Adrenal gland (tissue), 5 donors: ENCODE results near the gene TCF15.

ENCODE experiments used
- CTCF ChIP-seq, 6 experiments: fragments of 450-650 bp in 4 of 6; fragments of 200-600 bp in 2 of 6; sonication (generic) in 1 of 6; IDR thresholded peaks; 1 replicate in 5 of 6; 2 replicates in 1 of 6; pipeline versions ENCODE4 v1.5.1 to v1.8.0; 2016 to 2021; ENCODE audit warnings: antibody characterized with exemption in 6 of 6, mild to moderate bottlenecking in 2 of 6, moderate library complexity in 1 of 6
- POLR2A ChIP-seq, 2 donors: fragments of 450-650 bp; IDR thresholded peaks; one replicate each; pipeline ENCODE4 v1.6.1; 2017; ENCODE audit warnings: antibody characterized with exemption in 2 of 2, mild to moderate bottlenecking in 2 of 2, moderate library complexity in 1 of 2
- donor health status: DM: no; HTN: no; CAD: no.

- TF ChIP-seq CTCF (IDR thresholded peaks at IDR 0.05) = no peak
- TF ChIP-seq POLR2A (IDR thresholded peaks at IDR 0.05) = no peak
Observed at GRCh38 chr20:618980-619379, 8.9 kb upstream of the TCF15 start.
